Mesendoderm (in vitro differentiated cells): ENCODE data around the gene SERINC3.

Experiments used
- DNase-seq: peaks from one replicate; pipeline ENCODE4 v3.0.0; 2013
- H2AK5ac ChIP-seq: 2 replicates; pipeline ENCODE4 v1.6.1; 2013; ENCODE audit warnings: low read length, inconsistent platforms
- H2BK120ac ChIP-seq: 2 replicates; pipeline ENCODE4 v1.6.1; 2013; ENCODE audit warnings: low read depth, mild to moderate bottlenecking, low read length, moderate library complexity, mixed read lengths
- H2BK15ac ChIP-seq: replicated peaks from 2 replicates; pipeline ENCODE4 v1.6.1; 2013; ENCODE audit warnings: low read depth, mild to moderate bottlenecking, moderate library complexity
- H2BK5ac ChIP-seq: 2 replicates; pipeline ENCODE4 v1.6.1; 2013; ENCODE audit warnings: low read length, inconsistent platforms
- H3K18ac ChIP-seq: 2 replicates; pipeline ENCODE4 v1.6.1; 2013; ENCODE audit warnings: mild to moderate bottlenecking, low read length, mixed read lengths
- H3K23ac ChIP-seq: one replicate; pipeline ENCODE4 v1.6.1; 2013; ENCODE audit warnings: low read length
- H3K27ac ChIP-seq: 2 replicates; pipeline ENCODE4 v1.5.1; 2013; ENCODE audit warnings: low read depth, mild to moderate bottlenecking, inconsistent platforms, low read length, moderate library complexity
- H3K27me3 ChIP-seq: 2 replicates; pipeline ENCODE4 v1.6.1; 2013; ENCODE audit warnings: low read length, control low read depth, mild to moderate bottlenecking, inconsistent platforms; ENCODE audit not compliant: insufficient read depth, poor library complexity
- H3K36me3 ChIP-seq: 2 replicates; pipeline ENCODE4 v1.6.1; 2013; ENCODE audit warnings: low read length, inconsistent platforms; ENCODE audit not compliant: control insufficient read depth, insufficient read depth
- H3K4ac ChIP-seq: one replicate; pipeline ENCODE4 v1.6.1; 2013; ENCODE audit warnings: low read depth, mild to moderate bottlenecking, low read length, moderate library complexity
- H3K4me1 ChIP-seq: 2 replicates; pipeline ENCODE4 v1.6.1; 2013; ENCODE audit warnings: low read depth, low read length, inconsistent platforms; ENCODE audit not compliant: control insufficient read depth
- H3K4me2 ChIP-seq: 2 replicates; pipeline ENCODE4 v1.6.1; 2013; ENCODE audit warnings: low read length
- H3K4me3 ChIP-seq: 2 replicates; pipeline ENCODE4 v1.5.1; 2013; ENCODE audit warnings: mild to moderate bottlenecking, low read length
- H3K56ac ChIP-seq: one replicate; pipeline ENCODE4 v1.6.1; 2013; ENCODE audit warnings: low read length
- H3K79me1 ChIP-seq: 2 replicates; pipeline ENCODE4 v1.6.1; 2013; ENCODE audit warnings: low read length, inconsistent platforms
- H3K79me2 ChIP-seq: 2 replicates; pipeline ENCODE4 v1.6.1; 2013; ENCODE audit warnings: mild to moderate bottlenecking, low read length; ENCODE audit not compliant: control insufficient read depth, insufficient read depth
- H3K9ac ChIP-seq: 2 replicates; pipeline ENCODE4 v1.6.1; 2013; ENCODE audit warnings: low read length, inconsistent platforms
- H4K5ac ChIP-seq: one replicate; pipeline ENCODE4 v1.6.1; 2013; ENCODE audit warnings: low read length
- H4K8ac ChIP-seq: one replicate; pipeline ENCODE4 v1.6.1; 2013; ENCODE audit warnings: low read depth, mild to moderate bottlenecking, control low read depth, low read length, moderate library complexity
- WGBS: extraction: QIAGEN DNeasy Blood & Tissue Kit; methylation state at CpG from one replicate; pipeline ENCODE4 v1.1.7; 2013; ENCODE audit warnings: low lambda C conversion rate, missing lambda C conversion rate; ENCODE audit not compliant: insufficient coverage; ENCODE audit errors: extremely low coverage; 5-methylcytosine and 5-hydroxymethylcytosine counted together

SERINC3 gene

GRCh38 chr20:44541992-44542391, 20.1 kb upstream of the SERINC3 start:
- WGBS = no CpG with 5 or more reads among the region's 4 CpGs
- no peak overlapping the region for H2BK15ac ChIP-seq
- no peaks in the 10 kb centered on the region for H3K36me3 ChIP-seq
- H3K9ac ChIP-seq = no peak overlapping the region
- no peaks in the 10 kb centered on the region for H3K4me1 ChIP-seq
- H3K27ac ChIP-seq = no peak overlapping the region
- no peak overlapping the region for H3K4ac ChIP-seq
- no peak overlapping the region for H3K4me3 ChIP-seq
- H3K27me3 ChIP-seq = no peaks in the 10 kb centered on the region
- H3K79me1 ChIP-seq = no peaks in the 10 kb centered on the region
- H4K5ac ChIP-seq = no peak overlapping the region
- no peak overlapping the region for H3K23ac ChIP-seq
- H3K79me2 ChIP-seq = no peaks in the 10 kb centered on the region
- no peak overlapping the region for H2BK5ac ChIP-seq
- no peak overlapping the region for H3K18ac ChIP-seq
- no peak overlapping the region for H2AK5ac ChIP-seq
- H3K4me2 ChIP-seq = no peak overlapping the region
- H2BK120ac ChIP-seq = no peak overlapping the region
- H3K56ac ChIP-seq = no peak overlapping the region
- no peak for DNase-seq
- no peak overlapping the region for H4K8ac ChIP-seq

- no peak overlapping the region for H2BK5ac ChIP-seq
- H3K18ac ChIP-seq = no peak overlapping the region
- no peak overlapping the region for H3K27ac ChIP-seq
- no peak overlapping the region for H4K5ac ChIP-seq
- H3K56ac ChIP-seq = no peak overlapping the region
- H2BK120ac ChIP-seq = no peak overlapping the region
- no peaks in the 10 kb centered on the region for H3K27me3 ChIP-seq
- no peak overlapping the region for H4K8ac ChIP-seq
- no peak overlapping the region for H3K4me3 ChIP-seq
- H3K4me2 ChIP-seq = no peak overlapping the region
- WGBS = no CpG with 5 or more reads among the region's 6 CpGs
- no peaks in the 10 kb centered on the region for H3K4me1 ChIP-seq
- H2AK5ac ChIP-seq = no peak overlapping the region
- no peaks in the 10 kb centered on the region for H3K79me2 ChIP-seq
- H3K79me1 ChIP-seq = no peaks in the 10 kb centered on the region
- no peak overlapping the region for H3K9ac ChIP-seq
- no peak overlapping the region for H3K23ac ChIP-seq
- peak; percentile 54 for DNase-seq
- H3K36me3 ChIP-seq = no peaks in the 10 kb centered on the region
- no peak overlapping the region for H2BK15ac ChIP-seq
- H3K4ac ChIP-seq = no peak overlapping the region
Observed at GRCh38 chr20:44540834-44541233, 19.0 kb upstream of the SERINC3 start.

GRCh38 chr20:44537993-44538392, 16.1 kb upstream of the SERINC3 start:
- Histone ChIP-seq H2BK5ac (no peak overlapping the region), H3K23ac (no peak overlapping the region)

GRCh38 chr20:44536175-44536574, 14.3 kb upstream of the SERINC3 start:
- Histone ChIP-seq H3K27me3 (no peaks in the 10 kb centered on the region), H4K8ac (no peak overlapping the region), H3K27ac (no peak overlapping the region), H2BK5ac (no peak overlapping the region), H3K56ac (no peak overlapping the region), H2AK5ac (no peak overlapping the region), H4K5ac (no peak overlapping the region), H3K9ac (no peak overlapping the region), H3K79me2 (peaks cover 4% of the 10 kb centered on the region), H3K18ac (no peak overlapping the region), H3K23ac (no peak overlapping the region), H2BK15ac (no peak overlapping the region), H2BK120ac (no peak overlapping the region), H3K4me3 (no peak overlapping the region), H3K4ac (no peak overlapping the region), H3K4me1 (no peaks in the 10 kb centered on the region), H3K79me1 (peaks cover 3% of the 10 kb centered on the region), H3K36me3 (no peaks in the 10 kb centered on the region), H3K4me2 (no peak overlapping the region)
- no CpG with 5 or more reads among the region's 3 CpGs for WGBS
- no peak for DNase-seq

More at GRCh38 chr20:44537993-44538392, 16.1 kb upstream of the SERINC3 start:
- Histone ChIP-seq H3K4me1 (no peaks in the 10 kb centered on the region), H3K36me3 (no peaks in the 10 kb centered on the region), H4K8ac (no peak overlapping the region), H2AK5ac (no peak overlapping the region), H3K18ac (no peak overlapping the region), H3K4me3 (no peak overlapping the region), H3K4ac (no peak overlapping the region), H2BK15ac (no peak overlapping the region), H3K79me1 (no peaks in the 10 kb centered on the region), H2BK120ac (no peak overlapping the region), H3K9ac (no peak overlapping the region), H3K56ac (no peak overlapping the region), H3K27me3 (no peaks in the 10 kb centered on the region), H3K27ac (no peak overlapping the region), H4K5ac (no peak overlapping the region), H3K4me2 (no peak overlapping the region), H3K79me2 (peaks cover 2% of the 10 kb centered on the region)
- no peak for DNase-seq
- no CpG with 5 or more reads among the region's 1 CpG for WGBS

- H2AK5ac ChIP-seq = no peak overlapping the region
- no peaks in the 10 kb centered on the region for H3K27me3 ChIP-seq
- no peak overlapping the region for H2BK5ac ChIP-seq
- no peak overlapping the region for H3K27ac ChIP-seq
- H3K4me1 ChIP-seq = no peaks in the 10 kb centered on the region
- H3K4me2 ChIP-seq = no peak overlapping the region
- H3K36me3 ChIP-seq = no peaks in the 10 kb centered on the region
- no peak overlapping the region for H3K23ac ChIP-seq
- H3K9ac ChIP-seq = no peak overlapping the region
- no peak overlapping the region for H4K5ac ChIP-seq
- H3K4me3 ChIP-seq = no peak overlapping the region
- no peak for DNase-seq
- no peak overlapping the region for H2BK120ac ChIP-seq
- H3K18ac ChIP-seq = no peak overlapping the region
- no peak overlapping the region for H4K8ac ChIP-seq
- WGBS = no CpG with 5 or more reads among the region's 4 CpGs
- H3K56ac ChIP-seq = no peak overlapping the region
- no peak overlapping the region for H2BK15ac ChIP-seq
- peaks cover 3% of the 10 kb centered on the region for H3K79me1 ChIP-seq
- H3K79me2 ChIP-seq = peaks cover 4% of the 10 kb centered on the region
- no peak overlapping the region for H3K4ac ChIP-seq
Observed at GRCh38 chr20:44533928-44534327, 12.1 kb upstream of the SERINC3 start.

- Histone ChIP-seq H2BK15ac (no peak overlapping the region), H3K23ac (peak overlapping the region; percentile 68), H3K27ac (no peak overlapping the region), H3K4me3 (no peak overlapping the region), H3K4ac (no peak overlapping the region), H3K18ac (no peak overlapping the region), H3K4me1 (no peaks in the 10 kb centered on the region), H2AK5ac (no peak overlapping the region), H3K56ac (peak overlapping the region; percentile 38), H3K9ac (peak overlapping the region; percentile 60), H3K36me3 (no peaks in the 10 kb centered on the region), H2BK5ac (no peak overlapping the region), H3K27me3 (no peaks in the 10 kb centered on the region), H3K4me2 (peak overlapping the region; percentile 54), H3K79me1 (peaks cover 3% of the 10 kb centered on the region), H3K79me2 (peaks cover 4% of the 10 kb centered on the region), H2BK120ac (no peak overlapping the region), H4K8ac (no peak overlapping the region), H4K5ac (no peak overlapping the region)
- DNase-seq = no peak
- no CpG with 5 or more reads among the region's 2 CpGs for WGBS
Observed at GRCh38 chr20:44532981-44533331, 11.1 kb upstream of the SERINC3 start.
